ENCODE results near the gene TAF1A. TPM values are rescaled to one million over a fixed set of nuclear protein-coding genes. Genes with fewer than 3 reads are reported as not detected.
A peak's percentile ranks its signal among the peaks of the same experiment; 100 is the strongest.

The TAF1A gene
- total RNA-seq, 1 donor from 2014 or later = 8.3 TPM

DNA sequence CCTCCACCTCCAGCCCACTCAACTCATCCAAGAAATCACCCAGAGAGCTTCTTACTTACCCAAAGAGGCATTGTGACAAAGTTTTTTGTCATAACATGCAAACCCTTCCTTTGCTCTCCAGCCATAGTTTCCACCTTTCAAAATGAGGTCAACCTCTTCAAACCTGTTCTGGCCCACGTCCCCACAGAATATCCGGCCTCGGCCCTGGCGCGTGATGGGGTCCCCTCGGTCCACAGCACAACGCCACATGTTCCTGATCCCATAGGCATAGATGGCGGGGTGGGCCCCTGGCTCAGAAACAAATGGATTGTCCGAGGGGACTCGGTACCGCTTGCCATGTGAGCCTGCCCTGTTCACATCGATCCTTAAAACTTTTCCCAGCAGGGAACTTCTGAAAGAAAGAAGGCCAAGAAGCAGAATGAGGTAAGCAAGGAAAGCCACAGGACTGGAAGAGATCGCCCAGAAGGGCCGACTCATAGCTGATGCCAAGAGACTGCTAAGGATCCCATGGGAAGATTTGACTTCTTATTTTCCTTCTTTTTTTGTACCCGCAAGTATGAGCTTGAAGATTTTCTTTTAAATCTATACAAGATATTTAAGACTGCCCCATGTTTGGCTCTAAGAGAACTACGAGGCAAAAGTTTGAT is 49.7 kb downstream of the TAF1A start:
- DNase-seq (ENCODE audit: low read depth) = no peak

DNA sequence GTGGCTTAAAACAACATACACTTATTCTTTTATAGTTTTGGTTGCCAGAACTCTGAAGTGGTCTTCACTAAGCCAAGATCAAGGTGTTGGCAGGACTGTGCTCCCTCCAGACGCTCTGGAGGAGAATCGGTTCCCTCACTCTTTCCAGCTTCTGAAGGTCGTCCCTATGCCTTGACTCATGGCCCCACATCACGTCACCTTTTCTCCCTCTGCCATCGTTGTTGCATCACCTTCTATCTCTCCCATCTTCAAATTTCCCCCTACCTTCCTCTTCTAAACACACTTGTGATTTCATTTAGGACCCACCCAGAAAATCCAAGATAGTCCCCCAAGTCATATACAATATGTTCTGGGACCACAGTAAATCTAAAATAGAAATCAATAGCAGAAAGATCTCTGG is 54.3 kb downstream of the TAF1A start:
- DNase-seq (ENCODE audit: low read depth) = no peak

DNA sequence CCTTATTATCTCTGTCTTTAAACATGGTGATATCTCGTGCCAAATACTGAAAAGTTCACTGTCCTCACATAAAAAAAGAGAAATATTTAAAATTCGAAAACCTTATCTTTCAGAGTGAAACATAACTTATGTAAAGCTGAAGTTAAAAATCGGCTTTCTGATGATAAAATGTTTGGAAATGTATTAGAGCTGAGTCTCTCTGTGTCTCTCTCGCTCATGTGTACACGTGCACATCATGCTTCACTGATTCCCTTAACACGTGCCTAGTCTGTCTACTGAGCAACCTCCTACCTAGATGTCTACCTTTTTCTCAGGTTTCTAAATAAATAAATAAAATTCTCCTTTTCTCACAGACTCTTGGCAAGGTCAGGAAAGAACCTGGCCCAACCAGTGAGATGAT is 58.9 kb downstream of the TAF1A start:
- DNase-seq (ENCODE audit: low read depth) = no peak

DNA sequence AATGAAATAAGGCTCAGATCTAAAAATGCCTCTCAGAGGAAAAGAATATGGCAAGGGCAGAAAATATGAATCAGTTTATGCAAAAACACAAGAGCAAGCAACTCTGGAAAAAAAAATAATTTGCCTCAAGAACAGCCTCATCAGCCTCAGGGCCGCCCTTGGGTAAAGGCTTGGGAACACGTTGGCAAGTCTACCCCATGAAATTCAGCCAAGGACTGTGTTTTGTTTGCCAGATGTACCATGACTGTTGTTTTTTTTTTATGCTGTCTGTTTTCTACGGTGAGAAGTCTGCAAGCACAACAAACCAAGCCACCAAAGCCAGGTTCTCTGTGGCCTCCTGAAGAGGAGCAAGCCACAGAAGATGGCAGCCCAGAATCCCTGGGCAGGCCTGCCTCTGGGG is 59.8 kb downstream of the TAF1A start:
- DNase-seq (ENCODE audit: low read depth) = no peak

DNA sequence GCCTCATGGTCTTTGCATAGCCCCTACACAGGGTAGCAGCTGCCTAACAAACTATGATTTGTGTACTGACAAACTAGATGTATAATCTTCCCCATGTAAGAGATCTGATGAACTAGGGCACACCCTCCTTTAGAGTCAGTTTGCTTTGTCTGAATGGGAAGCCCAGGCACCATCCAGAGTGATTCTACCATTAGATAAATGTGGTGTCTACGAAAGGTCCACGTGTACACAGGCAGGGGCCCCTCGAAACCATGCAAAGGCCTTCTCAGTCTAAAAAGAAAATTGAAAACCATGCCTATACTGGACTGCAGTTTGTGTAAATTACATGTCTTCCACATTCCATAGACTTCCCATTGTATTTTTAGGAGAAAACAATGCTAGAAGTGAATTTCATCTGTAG is 60.6 kb downstream of the TAF1A start:
- DNase-seq (ENCODE audit: low read depth) = no peak

DNA sequence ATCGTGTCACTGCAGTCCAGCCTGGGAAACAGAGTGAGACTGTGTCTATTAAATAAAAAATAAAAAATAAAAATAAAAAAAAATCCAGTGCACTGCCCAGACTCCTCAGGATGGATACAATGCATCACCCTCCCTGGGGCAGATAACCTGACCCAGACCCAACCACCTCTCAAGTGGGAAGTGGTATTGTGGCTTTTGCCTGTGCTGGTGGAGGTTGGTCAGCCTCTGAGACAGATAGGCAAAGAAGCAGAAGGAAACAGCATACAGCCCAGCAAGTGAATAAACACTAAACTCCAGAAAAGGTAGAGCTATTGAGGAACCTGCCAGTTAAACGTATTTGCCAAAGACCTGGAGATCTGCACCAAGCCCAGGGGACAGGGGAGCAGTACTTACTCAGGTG is 63.8 kb downstream of the TAF1A start:
- no peak for DNase-seq (ENCODE audit: low read depth)

DNA sequence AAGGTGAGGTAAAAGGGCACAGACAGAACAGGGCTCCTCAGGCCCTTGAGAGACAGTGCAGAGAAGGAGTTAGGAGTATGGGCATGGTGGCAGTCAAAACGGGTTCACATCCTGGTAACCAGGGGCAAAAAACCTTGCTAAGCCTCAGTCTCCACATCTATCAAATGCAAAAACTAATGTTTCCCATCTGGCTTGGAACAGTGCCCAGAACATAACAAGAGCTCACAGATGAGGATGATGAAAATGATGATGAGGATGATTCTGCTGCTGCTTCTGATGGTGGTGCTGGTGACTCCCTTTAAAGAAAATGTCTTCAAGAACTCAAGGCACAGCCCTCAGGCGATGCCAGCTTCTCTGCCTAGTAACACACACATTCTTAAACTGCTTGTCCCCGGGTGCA is 65.9 kb downstream of the TAF1A start:
- no peak for DNase-seq (ENCODE audit: low read depth)

DNA sequence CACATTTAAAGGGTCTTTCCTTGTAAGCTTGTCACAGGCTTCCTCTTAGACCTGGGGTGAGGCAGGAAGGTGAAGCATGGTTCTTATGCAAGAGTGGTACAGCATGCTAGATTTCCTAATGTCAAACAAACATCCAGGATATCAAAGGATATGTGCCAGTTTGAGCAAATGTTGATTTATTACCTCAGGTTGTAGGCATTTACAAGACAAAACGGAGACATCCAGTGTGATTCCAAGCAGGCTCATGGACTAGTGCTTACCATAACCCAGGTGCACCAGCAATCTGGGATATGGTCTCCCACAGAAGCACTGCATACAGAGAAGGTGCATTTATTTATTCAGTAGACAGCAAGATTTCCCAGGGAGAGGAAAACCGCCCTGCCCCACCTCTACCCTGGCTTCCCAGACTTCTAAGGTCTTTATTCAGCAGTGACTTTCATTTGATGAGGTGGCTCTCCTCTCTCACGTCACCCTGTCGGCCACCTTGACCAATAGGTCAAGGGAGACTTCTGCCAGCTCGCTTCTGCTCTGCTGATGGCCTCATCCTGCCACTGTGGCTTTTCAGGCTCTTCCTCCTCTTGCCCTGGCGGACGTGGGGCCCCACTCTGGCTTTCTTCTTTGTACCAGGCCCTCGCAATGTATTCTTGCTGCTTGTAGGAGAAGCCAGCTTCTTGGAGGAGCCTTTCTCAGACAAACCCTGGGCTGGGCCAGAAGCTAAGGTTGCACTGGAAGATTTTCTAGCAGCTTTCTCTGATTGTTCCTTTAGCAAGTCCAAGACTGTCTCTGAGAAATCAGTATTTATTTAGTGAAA is 67.4 kb downstream of the TAF1A start:
- no peak for DNase-seq (ENCODE audit: low read depth)

DNA sequence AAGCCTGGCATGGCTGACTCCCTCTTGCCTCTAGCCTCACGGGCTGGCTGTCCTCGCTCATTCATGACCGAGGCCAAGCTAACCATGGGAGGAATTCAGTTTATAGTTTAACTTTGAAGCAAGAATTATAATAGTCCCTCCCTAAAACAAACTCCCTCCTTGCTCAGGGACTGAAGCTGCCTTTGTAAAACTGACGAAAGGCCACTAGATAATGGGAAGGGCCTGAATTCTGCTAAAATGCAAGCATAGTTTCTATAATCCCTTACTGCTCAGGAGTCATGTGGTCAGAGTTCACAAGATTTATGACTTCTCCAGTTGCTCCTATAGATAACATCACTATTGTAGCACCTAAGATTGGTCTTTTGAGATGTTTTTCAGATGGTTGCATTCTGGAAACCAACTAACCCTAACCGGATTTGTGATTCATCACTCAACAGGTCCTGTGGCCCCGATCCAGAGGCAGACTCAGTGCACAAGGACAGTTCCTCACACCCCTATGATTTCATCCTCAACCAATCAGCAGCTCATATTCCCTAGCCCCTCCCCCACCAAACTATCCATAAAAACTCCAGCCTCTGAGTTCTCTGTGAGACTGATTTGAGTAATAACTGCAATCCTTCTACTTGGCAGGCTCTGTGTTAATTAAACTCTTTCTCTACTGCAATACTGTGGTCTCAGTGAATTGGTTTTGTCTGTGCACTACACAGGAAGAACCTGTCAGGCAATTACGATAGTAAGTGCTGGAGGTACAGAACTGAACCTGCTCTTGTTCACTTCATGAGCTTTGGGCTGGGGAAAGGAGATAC is 68.2 kb downstream of the TAF1A start:
- DNase-seq (ENCODE audit: low read depth) = peak; percentile 47

Other genes starting within 250 kb of the TAF1A start
- not detected in 2 replicates for gene HHIPL2, start 41.8 kb downstream of the TAF1A start, total RNA-seq
- 44.4 and 59.0 TPM in 2 replicates for gene MIA3, start 28.2 kb upstream of the TAF1A start, total RNA-seq
- 25.9 and 30.4 TPM in 2 replicates for gene AIDA, start 122.6 kb upstream of the TAF1A start, total RNA-seq
- 56.0 and 67.7 TPM in 2 replicates for gene BROX, start 122.6 kb upstream of the TAF1A start, total RNA-seq
- not detected in 2 replicates for gene FAM177B, start 147.3 kb upstream of the TAF1A start, total RNA-seq
- 2.2 and 2.5 TPM in 2 replicates for gene DISP1, start 225.1 kb upstream of the TAF1A start, total RNA-seq

Data from myocyte (in vitro differentiated cells).